GM10248 (cell line): ENCODE results near the gene GGACT.

ENCODE experiments used
- CTCF ChIA-PET: fragments of 300-600 bp; sonication (Branson Sonifier 250); formaldehyde crosslinking; extraction: SDS; loops from one replicate; lab custom pipeline; 2021; ENCODE audit warnings: antibody characterized with exemption; lab: Yijun Ruan, JAX
- POLR2A ChIA-PET: fragments of 350-650 bp; sonication (Branson Sonifier 250); formaldehyde crosslinking; extraction: SDS; loops from one replicate; lab custom pipeline; 2020; ENCODE audit warnings: antibody characterized with exemption; lab: Yijun Ruan, JAX
- DNase-seq: peaks from one replicate; pipeline ENCODE4 v3.0.0; 2012; ENCODE audit errors: extremely low spot score
- TF ChIP-seq, protein P1 (sequence below): IDR thresholded peaks from 2 replicates; pipeline ENCODE4 v1.5.1; 2012; ENCODE audit warnings: mild to moderate bottlenecking, low read depth; ENCODE audit errors: extremely low read depth, missing control alignments, control extremely low read depth

The GGACT gene

DNA sequence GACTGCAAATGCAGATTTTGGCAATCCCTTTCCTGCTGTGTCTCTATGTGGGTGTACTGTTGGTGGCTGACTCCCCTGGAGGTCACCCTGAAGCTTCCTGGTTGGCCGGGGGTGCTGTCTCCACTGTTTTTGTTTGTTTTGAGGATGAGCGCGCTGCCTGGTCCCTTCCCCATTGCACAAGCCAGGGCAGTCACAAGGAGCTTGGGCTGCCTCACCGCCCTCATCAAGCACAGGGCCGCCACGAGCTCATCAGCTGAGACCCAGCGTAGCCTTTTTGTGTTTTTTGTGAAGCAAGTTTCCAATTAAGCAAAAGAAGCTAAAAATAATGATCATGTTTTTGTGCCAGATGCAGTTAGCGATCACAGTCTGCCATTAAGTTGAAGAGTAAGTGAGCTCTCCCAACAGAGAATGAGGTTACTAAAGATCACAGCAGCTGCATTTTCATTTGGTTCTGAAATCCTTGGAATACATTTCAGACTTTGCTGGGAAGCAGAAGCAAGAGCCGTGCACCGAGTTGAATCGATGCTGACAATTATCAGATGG is 57.8 kb downstream of the GGACT start:
- no peak for DNase-seq
- TF ChIP-seq, protein P1, sequence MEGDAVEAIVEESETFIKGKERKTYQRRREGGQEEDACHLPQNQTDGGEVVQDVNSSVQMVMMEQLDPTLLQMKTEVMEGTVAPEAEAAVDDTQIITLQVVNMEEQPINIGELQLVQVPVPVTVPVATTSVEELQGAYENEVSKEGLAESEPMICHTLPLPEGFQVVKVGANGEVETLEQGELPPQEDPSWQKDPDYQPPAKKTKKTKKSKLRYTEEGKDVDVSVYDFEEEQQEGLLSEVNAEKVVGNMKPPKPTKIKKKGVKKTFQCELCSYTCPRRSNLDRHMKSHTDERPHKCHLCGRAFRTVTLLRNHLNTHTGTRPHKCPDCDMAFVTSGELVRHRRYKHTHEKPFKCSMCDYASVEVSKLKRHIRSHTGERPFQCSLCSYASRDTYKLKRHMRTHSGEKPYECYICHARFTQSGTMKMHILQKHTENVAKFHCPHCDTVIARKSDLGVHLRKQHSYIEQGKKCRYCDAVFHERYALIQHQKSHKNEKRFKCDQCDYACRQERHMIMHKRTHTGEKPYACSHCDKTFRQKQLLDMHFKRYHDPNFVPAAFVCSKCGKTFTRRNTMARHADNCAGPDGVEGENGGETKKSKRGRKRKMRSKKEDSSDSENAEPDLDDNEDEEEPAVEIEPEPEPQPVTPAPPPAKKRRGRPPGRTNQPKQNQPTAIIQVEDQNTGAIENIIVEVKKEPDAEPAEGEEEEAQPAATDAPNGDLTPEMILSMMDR, result no peak
- CTCF ChIA-PET, result interaction anchor here (0.8 to 1.4 kb wide), 3 partner anchors 14 to 618 kb away, joined by 3 to 4 read pairs (median 3); no protein-coding TSS in a partner anchor
- POLR2A ChIA-PET, result no interaction called here

DNA sequence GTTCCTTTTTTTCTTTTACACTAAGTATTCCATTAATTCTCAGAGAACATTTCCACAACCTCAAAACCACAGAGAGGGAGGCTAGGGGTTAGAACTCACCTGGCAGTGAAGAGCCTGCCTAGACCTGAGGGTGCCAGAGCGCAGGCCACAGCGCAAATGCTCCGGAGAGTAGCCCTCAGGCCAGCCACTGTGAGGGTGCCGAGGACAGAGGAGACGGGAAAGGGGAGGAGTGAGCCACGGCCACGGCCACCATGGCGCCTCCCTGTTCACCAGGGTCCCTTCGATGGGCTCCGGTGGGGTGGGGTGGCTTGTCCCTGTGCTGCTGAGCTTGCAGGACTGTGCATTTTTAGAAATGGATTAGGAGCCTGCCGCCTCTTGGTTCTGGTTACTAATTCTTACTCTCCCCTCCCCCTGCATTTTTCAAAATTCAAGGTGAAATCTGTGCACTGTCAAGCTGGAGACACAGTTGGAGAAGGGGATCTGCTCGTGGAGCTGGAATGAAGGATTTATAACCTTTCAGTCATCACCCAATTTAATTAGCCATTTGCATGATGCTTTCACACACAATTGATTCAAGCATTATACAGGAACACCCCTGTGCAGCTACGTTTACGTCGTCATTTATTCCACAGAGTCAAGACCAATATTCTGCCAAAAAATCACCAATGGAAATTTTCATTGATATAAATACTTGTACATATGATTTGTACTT is 58.8 kb downstream of the GGACT start:
- ChIA-PET CTCF (interaction anchor here (1.4 kb wide), 1 partner anchor 617 kb away, joined by 3 read pairs; no protein-coding TSS in a partner anchor), POLR2A (no interaction called here)
- TF ChIP-seq, protein P1, result no peak
- no peak for DNase-seq

DNA sequence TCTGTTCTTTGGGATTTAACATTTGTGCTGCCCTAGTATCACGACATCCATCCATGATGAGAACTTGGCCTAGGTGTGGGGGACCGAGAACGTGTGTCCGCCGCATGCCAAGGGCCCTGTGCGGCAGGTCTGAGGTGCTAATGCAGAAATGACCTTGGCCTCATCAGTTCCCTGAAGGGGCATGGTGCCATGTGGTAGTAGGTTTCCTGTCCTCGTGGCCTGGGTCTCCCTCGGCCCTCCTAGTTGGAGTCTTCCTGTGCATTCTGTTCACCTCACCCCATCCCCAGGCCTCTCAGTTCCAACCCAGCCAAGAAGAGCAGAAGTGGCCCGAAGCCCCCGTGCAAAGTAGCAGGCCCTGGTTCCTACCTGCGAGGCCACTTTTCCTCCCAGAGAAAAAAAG is 59.8 kb downstream of the GGACT start:
- TF ChIP-seq, protein P1, result no peak
- ChIA-PET CTCF (no interaction called here), POLR2A (no interaction called here)
- no peak for DNase-seq

DNA sequence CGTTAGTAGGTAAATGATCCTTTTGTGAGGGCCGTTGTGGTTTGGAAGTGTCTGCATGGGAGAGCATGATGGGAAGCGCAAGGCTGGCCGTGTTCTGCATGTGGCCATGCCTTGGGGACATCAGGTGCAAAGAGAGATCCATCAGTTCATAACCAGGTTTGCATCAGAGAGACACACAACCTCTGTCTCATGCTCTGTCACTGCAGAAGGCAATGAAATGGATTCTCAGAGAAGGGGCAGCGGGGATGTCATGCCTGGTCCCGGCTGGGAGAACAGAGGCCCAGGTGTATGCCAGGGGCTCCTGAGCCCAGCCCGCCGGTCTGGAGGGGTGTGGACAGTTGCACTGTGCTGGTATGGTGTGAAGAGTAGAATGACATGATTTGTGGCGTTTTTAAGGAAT is 60.2 kb downstream of the GGACT start:
- POLR2A ChIA-PET, result no interaction called here
- CTCF ChIA-PET, result no interaction called here
- no peak for DNase-seq
- TF ChIP-seq, protein P1, result no peak

DNA sequence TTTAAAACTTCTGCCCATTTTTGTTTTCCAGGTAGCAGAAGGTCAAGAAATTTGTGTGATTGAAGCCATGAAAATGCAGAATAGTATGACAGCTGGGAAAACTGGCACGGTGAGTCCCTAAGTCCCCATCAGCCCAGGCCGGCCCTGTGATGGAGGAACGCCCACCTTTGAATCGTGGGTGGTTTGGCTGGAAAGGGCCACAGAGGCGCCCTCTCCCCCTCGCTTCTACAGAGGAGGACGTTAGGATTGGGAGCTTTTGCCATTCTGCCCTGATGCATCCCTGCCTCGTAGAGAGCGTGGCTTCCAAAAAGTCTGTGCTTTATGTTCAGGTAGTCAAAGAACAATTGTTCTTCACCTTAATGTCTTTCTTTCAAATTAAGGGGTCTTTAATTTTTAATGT is 60.9 kb downstream of the GGACT start:
- ChIA-PET CTCF (interaction anchor here (5.2 kb wide), 1 partner anchor 13 kb away, joined by 38 read pairs; no protein-coding TSS in a partner anchor), POLR2A (no interaction called here)
- TF ChIP-seq, protein P1, result no peak
- no peak for DNase-seq

DNA sequence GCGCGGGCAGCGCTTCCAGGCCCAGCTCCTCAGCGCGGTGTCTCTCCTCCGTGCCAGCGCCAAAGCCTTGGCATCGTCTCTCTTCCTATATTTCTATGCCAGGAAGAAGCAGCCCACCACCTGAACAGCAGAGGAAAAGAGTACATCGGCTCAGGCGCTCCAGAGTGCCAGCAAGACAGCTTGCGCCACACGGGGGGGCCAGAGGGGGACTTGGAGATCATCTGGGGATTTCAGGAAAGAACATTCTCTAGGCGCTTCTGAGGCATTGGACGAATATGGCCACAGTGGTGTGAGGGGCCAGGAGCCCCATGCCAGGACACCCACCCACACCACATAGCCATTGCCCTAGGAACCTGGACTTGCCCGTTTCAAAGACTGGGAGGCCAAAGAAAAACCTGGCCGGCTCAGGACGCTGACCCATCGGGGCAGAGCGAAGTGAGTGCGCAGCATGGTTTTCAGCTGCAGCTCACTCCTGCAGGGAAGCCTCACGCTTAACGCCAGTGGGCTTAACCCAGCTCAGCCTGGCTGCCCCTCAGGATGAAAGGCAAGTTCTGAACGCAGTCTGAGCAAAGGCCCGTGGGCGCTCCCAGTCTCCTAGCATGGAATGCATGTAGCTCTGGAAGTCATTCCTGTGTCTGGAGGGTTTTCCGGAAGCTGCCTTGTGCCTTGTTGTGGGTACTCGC is 62.1 kb downstream of the GGACT start:
- ChIA-PET POLR2A (no interaction called here), CTCF (interaction anchor here (0.5 to 5.2 kb wide), 2 partner anchors 12 to 859 kb away, joined by 3 to 38 read pairs; no protein-coding TSS in a partner anchor)
- DNase-seq, result no peak
- TF ChIP-seq, protein P1, result no peak
